Measurements from ENCODE around the gene CDK6. TPM values are rescaled to one million over a fixed set of nuclear protein-coding genes. Genes with fewer than 3 reads are reported as not detected.

The CDK6 gene
- total RNA-seq, 1 donor from 2014 or later: 6.0 TPM

DNA sequence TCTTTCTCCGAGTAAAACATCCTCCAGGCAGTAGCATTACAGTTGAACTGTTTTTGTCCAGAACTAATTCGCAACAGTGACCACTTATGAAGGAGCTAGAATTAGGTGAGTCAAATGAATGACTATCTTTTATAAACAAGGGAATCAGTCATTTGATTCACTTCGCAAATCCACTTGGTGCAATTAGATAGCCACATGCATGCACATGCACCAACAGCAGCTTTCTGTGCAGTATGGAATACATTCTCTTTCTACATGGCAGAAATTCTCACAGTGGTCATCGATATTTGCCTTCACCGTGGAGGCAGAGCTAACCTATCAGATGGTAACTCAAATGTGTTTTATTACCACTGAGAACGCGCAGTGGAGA lies 118.8 kb downstream of the CDK6 start:
- H2AFZ ChIP-seq (replicated peaks): no peak overlapping the region
- H3F3A ChIP-seq (ENCODE audit: low read depth): no peaks in the 10 kb centered on the region
- no peak overlapping the region for H3K4me3 ChIP-seq
- H3K27ac ChIP-seq: no peak overlapping the region
- peaks cover 10% of the 10 kb centered on the region for H3K36me3 Mint-ChIP-seq
- H3K27ac Mint-ChIP-seq: no peak overlapping the region
- no peak for TF ChIP-seq EZH2phosphoT487 (IDR thresholded peaks at IDR 0.05)
- H3K4me1 ChIP-seq: no peaks in the 10 kb centered on the region
- no peaks in the 10 kb centered on the region for H3K27me3 Mint-ChIP-seq (ENCODE audit: insufficient read depth, low read depth)
- no peak overlapping the region for H3K4me3 Mint-ChIP-seq
- H3K36me3 ChIP-seq: no peaks in the 10 kb centered on the region
- no peaks in the 10 kb centered on the region for H3K9me3 Mint-ChIP-seq
- no peak overlapping the region for H3K9ac ChIP-seq
- H3K4me2 ChIP-seq: no peak overlapping the region
- H3K9me3 ChIP-seq (ENCODE audit: low read depth): no peaks in the 10 kb centered on the region
- no peaks in the 10 kb centered on the region for H4K20me1 ChIP-seq (ENCODE audit: low read depth)
- H3K4me1 Mint-ChIP-seq: no peaks in the 10 kb centered on the region
- DNase-seq (ENCODE audit: low spot score): no peak
- no peaks in the 10 kb centered on the region for H3K79me2 ChIP-seq (ENCODE audit: low read depth)
- H3K27me3 ChIP-seq: no peaks in the 10 kb centered on the region

DNA sequence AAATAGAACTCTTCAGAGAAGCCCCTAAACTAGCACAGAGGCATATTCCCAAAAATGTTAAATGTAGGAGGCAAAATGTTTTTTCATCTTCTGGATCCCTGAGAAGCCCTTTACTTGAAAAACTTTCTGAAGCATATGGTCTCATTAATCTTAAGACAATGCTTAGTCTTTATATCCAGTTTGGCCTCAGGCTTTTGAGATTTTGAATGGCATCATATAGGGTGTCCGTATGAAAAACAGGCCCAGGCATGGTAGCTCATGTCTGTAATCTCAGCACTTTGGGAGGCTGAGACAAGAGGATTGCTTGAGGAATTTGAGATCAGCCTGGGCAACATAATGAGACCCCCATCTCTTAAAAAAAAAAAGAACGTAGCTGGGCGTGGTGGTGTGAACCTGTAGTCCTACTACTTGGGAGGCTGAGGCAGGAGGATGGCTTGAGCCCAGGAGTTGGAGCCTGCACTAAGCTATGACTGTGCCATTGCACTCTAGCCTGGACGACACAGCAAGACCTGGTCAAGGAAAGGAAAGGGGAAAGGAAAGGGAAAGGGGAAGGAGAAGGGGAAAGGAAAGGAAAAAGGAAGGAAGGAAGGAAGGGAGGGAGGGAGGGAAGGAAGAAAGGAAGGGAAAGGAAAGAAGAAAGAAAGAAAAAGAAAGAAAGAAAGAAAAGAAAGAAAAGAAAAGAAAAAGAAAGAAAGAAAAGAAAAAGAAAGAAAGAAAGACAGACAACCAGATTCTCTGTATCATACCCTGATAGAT lies 119.4 kb downstream of the CDK6 start:
- no peaks in the 10 kb centered on the region for H3K9me3 Mint-ChIP-seq
- H3K4me2 ChIP-seq: no peak overlapping the region
- no peaks in the 10 kb centered on the region for H3K27me3 ChIP-seq

DNA sequence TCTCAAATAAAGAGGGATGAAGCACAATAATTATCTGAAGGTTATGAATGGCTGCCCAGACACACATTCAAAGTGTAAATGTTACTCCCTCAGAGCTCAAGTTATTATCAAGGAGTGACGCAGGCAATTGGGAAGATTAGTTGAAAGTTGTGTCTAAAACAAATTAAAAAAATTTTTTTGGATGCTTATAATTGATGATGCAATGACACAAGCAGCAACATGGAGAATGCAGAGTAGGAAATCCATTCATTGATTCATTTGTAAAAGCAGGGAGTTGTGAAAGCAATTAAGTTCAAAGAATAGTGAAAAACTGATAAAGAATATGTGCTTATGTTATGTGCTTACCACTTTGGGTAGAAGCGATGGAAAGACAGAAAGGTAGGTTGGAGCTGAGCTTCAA lies 120.4 kb downstream of the CDK6 start:
- H3K27ac Mint-ChIP-seq: no peak overlapping the region
- H3K79me2 ChIP-seq (ENCODE audit: low read depth): no peaks in the 10 kb centered on the region
- TF ChIP-seq EZH2phosphoT487 (IDR thresholded peaks at IDR 0.05) (no peak), EZH2 (IDR thresholded peaks at IDR 0.05) (no peak)
- TF ChIP-seq, protein P1, sequence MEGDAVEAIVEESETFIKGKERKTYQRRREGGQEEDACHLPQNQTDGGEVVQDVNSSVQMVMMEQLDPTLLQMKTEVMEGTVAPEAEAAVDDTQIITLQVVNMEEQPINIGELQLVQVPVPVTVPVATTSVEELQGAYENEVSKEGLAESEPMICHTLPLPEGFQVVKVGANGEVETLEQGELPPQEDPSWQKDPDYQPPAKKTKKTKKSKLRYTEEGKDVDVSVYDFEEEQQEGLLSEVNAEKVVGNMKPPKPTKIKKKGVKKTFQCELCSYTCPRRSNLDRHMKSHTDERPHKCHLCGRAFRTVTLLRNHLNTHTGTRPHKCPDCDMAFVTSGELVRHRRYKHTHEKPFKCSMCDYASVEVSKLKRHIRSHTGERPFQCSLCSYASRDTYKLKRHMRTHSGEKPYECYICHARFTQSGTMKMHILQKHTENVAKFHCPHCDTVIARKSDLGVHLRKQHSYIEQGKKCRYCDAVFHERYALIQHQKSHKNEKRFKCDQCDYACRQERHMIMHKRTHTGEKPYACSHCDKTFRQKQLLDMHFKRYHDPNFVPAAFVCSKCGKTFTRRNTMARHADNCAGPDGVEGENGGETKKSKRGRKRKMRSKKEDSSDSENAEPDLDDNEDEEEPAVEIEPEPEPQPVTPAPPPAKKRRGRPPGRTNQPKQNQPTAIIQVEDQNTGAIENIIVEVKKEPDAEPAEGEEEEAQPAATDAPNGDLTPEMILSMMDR (IDR thresholded peaks at IDR 0.05): no peak

More for the DNA sequence above, 119.4 kb downstream of the CDK6 start:
- Histone ChIP-seq H2AFZ (replicated peaks) (no peak overlapping the region), H3K9me3 (ENCODE audit: low read depth) (no peaks in the 10 kb centered on the region), H3K4me1 (no peaks in the 10 kb centered on the region), H3F3A (ENCODE audit: low read depth) (no peaks in the 10 kb centered on the region), H3K27ac (no peak overlapping the region), H3K9ac (no peak overlapping the region), H3K79me2 (ENCODE audit: low read depth) (no peaks in the 10 kb centered on the region), H3K36me3 (no peaks in the 10 kb centered on the region), H4K20me1 (ENCODE audit: low read depth) (no peaks in the 10 kb centered on the region), H3K4me3 (no peak overlapping the region)
- DNase-seq (ENCODE audit: low spot score): no peak
- H3K4me1 Mint-ChIP-seq: no peaks in the 10 kb centered on the region
- H3K27ac Mint-ChIP-seq: no peak overlapping the region
- TF ChIP-seq, protein P1 (IDR thresholded peaks at IDR 0.05): no peak
- no peak overlapping the region for H3K4me3 Mint-ChIP-seq
- H3K36me3 Mint-ChIP-seq: peaks cover 9% of the 10 kb centered on the region
- no peaks in the 10 kb centered on the region for H3K27me3 Mint-ChIP-seq (ENCODE audit: insufficient read depth, low read depth)

DNA sequence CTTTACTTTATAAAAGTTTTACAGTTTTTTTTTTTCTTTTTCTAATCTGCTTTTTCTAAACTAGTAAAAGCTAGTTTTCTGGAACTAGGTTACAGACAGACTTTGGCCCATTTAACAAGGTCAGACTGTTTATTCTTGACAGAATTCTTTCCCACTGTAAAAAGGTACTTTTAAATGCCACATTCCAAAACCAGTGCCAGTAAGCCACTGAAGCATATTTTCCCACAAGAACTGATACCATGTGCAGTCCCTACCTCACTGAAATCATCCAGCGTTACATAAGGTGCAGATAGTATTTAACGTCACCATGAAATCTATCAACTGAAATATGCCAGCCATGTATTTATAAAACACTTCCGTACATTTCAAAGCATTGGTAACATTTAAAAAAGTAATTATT lies 121.6 kb downstream of the CDK6 start:
- Histone ChIP-seq H3K9ac (no peak overlapping the region), H3K4me3 (no peak overlapping the region), H3K9me3 (ENCODE audit: low read depth) (no peaks in the 10 kb centered on the region), H3K27ac (no peak overlapping the region), H2AFZ (replicated peaks) (no peak overlapping the region), H3K36me3 (no peaks in the 10 kb centered on the region), H3F3A (ENCODE audit: low read depth) (no peaks in the 10 kb centered on the region), H3K4me2 (no peak overlapping the region), H4K20me1 (ENCODE audit: low read depth) (no peaks in the 10 kb centered on the region), H3K4me1 (no peaks in the 10 kb centered on the region), H3K27me3 (no peaks in the 10 kb centered on the region), H3K79me2 (ENCODE audit: low read depth) (no peaks in the 10 kb centered on the region)
- no peak overlapping the region for H3K4me3 Mint-ChIP-seq
- no peaks in the 10 kb centered on the region for H3K27me3 Mint-ChIP-seq (ENCODE audit: insufficient read depth, low read depth)
- no peak for DNase-seq (ENCODE audit: low spot score)
- no peaks in the 10 kb centered on the region for H3K4me1 Mint-ChIP-seq
- H3K36me3 Mint-ChIP-seq: peaks cover 13% of the 10 kb centered on the region
- no peak overlapping the region for H3K27ac Mint-ChIP-seq
- H3K9me3 Mint-ChIP-seq: no peaks in the 10 kb centered on the region
- TF ChIP-seq, protein P1 (IDR thresholded peaks at IDR 0.05): no peak
- TF ChIP-seq EZH2 (IDR thresholded peaks at IDR 0.05): no peak
- no peak for TF ChIP-seq EZH2phosphoT487 (IDR thresholded peaks at IDR 0.05)

More for the DNA sequence above, 120.4 kb downstream of the CDK6 start:
- Histone ChIP-seq H3K9ac (no peak overlapping the region), H3K27ac (no peak overlapping the region), H3F3A (ENCODE audit: low read depth) (no peaks in the 10 kb centered on the region), H3K4me3 (no peak overlapping the region), H4K20me1 (ENCODE audit: low read depth) (no peaks in the 10 kb centered on the region), H3K36me3 (no peaks in the 10 kb centered on the region), H3K27me3 (no peaks in the 10 kb centered on the region), H3K4me2 (no peak overlapping the region), H3K9me3 (ENCODE audit: low read depth) (no peaks in the 10 kb centered on the region), H3K4me1 (no peaks in the 10 kb centered on the region), H2AFZ (replicated peaks) (no peak overlapping the region)
- no peaks in the 10 kb centered on the region for H3K27me3 Mint-ChIP-seq (ENCODE audit: insufficient read depth, low read depth)
- no peaks in the 10 kb centered on the region for H3K4me1 Mint-ChIP-seq
- no peak overlapping the region for H3K4me3 Mint-ChIP-seq
- no peaks in the 10 kb centered on the region for H3K9me3 Mint-ChIP-seq
- peaks cover 9% of the 10 kb centered on the region for H3K36me3 Mint-ChIP-seq
- DNase-seq (ENCODE audit: low spot score): no peak

Data from neural progenitor cell (in vitro differentiated cells).